PC-3 (cell line): ENCODE results near the gene MYO10. TPM values are rescaled to one million over a fixed set of nuclear protein-coding genes. Genes with fewer than 3 reads are reported as not detected.

Experiments
- ATAC-seq: fragments of 200-7000 bp; cut with Tn5 transposase; 2 replicates; pipeline ENCODE4 v1.9.1; 2020; ENCODE audit warnings: mild to moderate bottlenecking, moderate library complexity
- BruUV-seq: library from RNA; stranded (reverse); fragments of 400-500 nt; replicated peaks from 2 replicates; lab custom pipeline; 2021; lab: Mats Ljungman, UMichigan
- CTCF ChIA-PET: fragments of 300-600 bp; sonication (Branson Sonifier 250); formaldehyde crosslinking; loops from one replicate; lab custom pipeline; 2022; ENCODE audit warnings: antibody characterized with exemption; lab: Charles Lee
- POLR2A ChIA-PET: fragments of 300-600 bp; sonication (Branson Sonifier 250); formaldehyde crosslinking; loops from one replicate; lab custom pipeline; 2022; ENCODE audit warnings: antibody characterized with exemption; ENCODE audit not compliant: unreplicated experiment; lab: Charles Lee
- DNase-seq: peaks from one replicate; pipeline ENCODE4 v3.0.0-alpha.2; 2015
- H2AFZ ChIP-seq: fragments of 300-600 bp; sonication (generic); 2 replicates; pipeline ENCODE4 v1.6.0; 2016; ENCODE audit warnings: antibody characterized with exemption, low read length
- H3F3A ChIP-seq: fragments of 300-600 bp; sonication (generic); one replicate; pipeline ENCODE4 v1.6.0; 2017; ENCODE audit warnings: antibody characterized with exemption, low read length, control low read depth, mild to moderate bottlenecking; ENCODE audit not compliant: unreplicated experiment
- H3K27ac ChIP-seq: fragments of 300-600 bp; sonication (generic); 2 replicates; pipeline ENCODE4 v1.5.1; 2016; ENCODE audit warnings: mild to moderate bottlenecking, low read length
- H3K27me3 ChIP-seq: fragments of 300-600 bp; sonication (generic); 2 replicates; pipeline ENCODE4 v1.6.1; 2016; ENCODE audit warnings: low read length, mixed read lengths
- H3K36me3 ChIP-seq: fragments of 300-600 bp; sonication (generic); 2 replicates; pipeline ENCODE4 v1.6.1; 2016; ENCODE audit warnings: low read depth, mixed run types, low read length, mixed read lengths
- H3K4me1 ChIP-seq: fragments of 300-600 bp; sonication (generic); 2 replicates; pipeline ENCODE4 v1.5.1; 2016; ENCODE audit warnings: low read length; ENCODE audit not compliant: insufficient read depth
- H3K4me2 ChIP-seq: fragments of 300-600 bp; sonication (generic); 2 replicates; pipeline ENCODE4 v1.6.0; 2016; ENCODE audit warnings: low read length
- H3K4me3 ChIP-seq: fragments of 300-600 bp; sonication (generic); 2 replicates; pipeline ENCODE4 v1.5.1; 2016; ENCODE audit warnings: mild to moderate bottlenecking, low read length, mixed read lengths
- H3K79me2 ChIP-seq: fragments of 300-600 bp; sonication (generic); 2 replicates; pipeline ENCODE4 v1.6.1; 2017; ENCODE audit warnings: low read length, mixed read lengths
- H3K9ac ChIP-seq: fragments of 300-600 bp; sonication (generic); 2 replicates; pipeline ENCODE4 v1.6.0; 2016; ENCODE audit warnings: mild to moderate bottlenecking, low read length
- H3K9me2 ChIP-seq: fragments of 300-600 bp; sonication (generic); replicated peaks from 2 replicates; pipeline ENCODE4 v1.6.1; 2016; ENCODE audit warnings: mixed run types, low read length, mixed read lengths
- H3K9me3 ChIP-seq: fragments of 300-600 bp; sonication (generic); 2 replicates; pipeline ENCODE4 v1.6.1; 2016; ENCODE audit warnings: low read length, mixed read lengths
- H4K20me1 ChIP-seq: fragments of 300-600 bp; sonication (generic); 2 replicates; pipeline ENCODE4 v1.6.1; 2016; ENCODE audit warnings: low read length, mixed read lengths
- CTCF ChIP-seq: fragments of 300-600 bp; sonication (generic); conservative IDR thresholded peaks from 2 replicates; pipeline ENCODE4 v1.5.1; 2017; ENCODE audit warnings: antibody characterized with exemption, low read depth, mild to moderate bottlenecking, low read length
- EZH2 ChIP-seq: fragments of 300-600 bp; sonication (generic); IDR thresholded peaks from one replicate; pipeline ENCODE4 v1.6.1; 2017; ENCODE audit warnings: antibody characterized with exemption, mild to moderate bottlenecking, low read length; ENCODE audit not compliant: unreplicated experiment
- EZH2phosphoT487 ChIP-seq: fragments of 300-600 bp; sonication (generic); IDR thresholded peaks from 2 replicates; pipeline ENCODE4 v1.6.1; 2018; ENCODE audit warnings: mild to moderate bottlenecking, antibody characterized with exemption, low read length, borderline replicate concordance
- intact Hi-C: fragments of 100-400 bp; cut with micrococcal nuclease; formaldehyde crosslinking; loops from 2 replicates; pipeline ENCODE4 v1.9.0; 2023
- total RNA-seq: library from RNA; depleted of rRNA; stranded (reverse); fragments of >200 nt; gene quantifications from 2 replicates; pipeline ENCODE4 v1.2.3, GENCODE V29; 2014

The MYO10 gene
- total RNA-seq, 1 experiment from 2014 or later, result 52.3 TPM

DNA sequence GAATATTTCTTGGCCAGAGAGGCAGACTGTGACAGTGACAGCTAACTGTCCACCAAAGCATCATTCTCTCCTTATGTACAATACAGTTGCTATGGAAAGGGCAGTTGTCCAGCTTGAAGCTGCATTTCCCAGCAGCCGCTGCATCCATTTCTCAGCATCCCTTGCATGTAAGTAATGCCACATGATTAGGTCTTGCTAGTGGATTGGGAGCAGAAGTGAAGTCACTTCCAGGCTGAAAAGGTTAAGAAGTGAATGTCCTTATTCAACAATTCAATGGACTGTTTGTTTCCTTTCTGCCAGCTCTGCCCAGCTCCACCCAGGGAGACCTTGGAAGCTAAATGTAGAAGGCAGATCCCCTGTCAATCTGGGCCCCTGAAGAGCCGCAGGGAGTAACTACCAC, 293.2 kb downstream of the MYO10 start:
- H4K20me1 ChIP-seq, result no peaks in the 10 kb centered on the region
- ATAC-seq, result no peak
- H3K9me3 ChIP-seq, result no peaks in the 10 kb centered on the region
- no peak overlapping the region for H3K4me3 ChIP-seq
- CTCF ChIA-PET, result no interaction called here
- no peak overlapping the region for H3K4me2 ChIP-seq
- no TSS peak for BruUV-seq
- H2AFZ ChIP-seq, result no peak overlapping the region
- intact Hi-C loops, result no loop called here
- peaks cover 65% of the 10 kb centered on the region for H3K27me3 ChIP-seq
- H3K9me2 ChIP-seq, result no peaks in the 10 kb centered on the region
- H3K79me2 ChIP-seq, result no peaks in the 10 kb centered on the region
- no peak overlapping the region for H3K27ac ChIP-seq
- POLR2A ChIA-PET, result no interaction called here
- H3F3A ChIP-seq, result no peaks in the 10 kb centered on the region
- no peak for TF ChIP-seq EZH2phosphoT487
- TF ChIP-seq EZH2, result no peak
- no peak for TF ChIP-seq CTCF
- no peaks in the 10 kb centered on the region for H3K36me3 ChIP-seq
- no peaks in the 10 kb centered on the region for H3K4me1 ChIP-seq
- no peak for DNase-seq
- H3K9ac ChIP-seq, result no peak overlapping the region

DNA sequence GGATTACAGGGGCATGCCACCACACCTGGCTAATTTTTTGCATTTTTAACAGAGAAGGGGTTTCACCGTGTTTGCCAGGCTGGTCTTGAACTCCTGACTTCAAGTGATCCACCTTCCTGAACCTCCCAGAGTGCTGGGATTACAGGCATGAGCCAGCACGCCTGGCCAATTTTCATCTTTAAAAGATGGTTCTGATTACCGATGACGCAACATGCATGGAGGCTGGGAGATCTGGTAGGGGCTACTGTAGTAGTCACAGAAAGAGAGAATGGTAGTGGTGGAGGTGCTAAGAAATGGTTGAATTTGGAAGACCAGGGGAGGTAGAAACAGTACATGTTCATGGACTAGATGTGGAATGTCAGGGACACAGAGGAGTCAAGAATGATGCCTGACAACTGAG, 296.9 kb downstream of the MYO10 start:
- no peaks in the 10 kb centered on the region for H3F3A ChIP-seq
- H3K9ac ChIP-seq, result no peak overlapping the region
- H2AFZ ChIP-seq, result no peak overlapping the region
- BruUV-seq, result no TSS peak
- H4K20me1 ChIP-seq, result no peaks in the 10 kb centered on the region
- no peaks in the 10 kb centered on the region for H3K4me1 ChIP-seq
- H3K27me3 ChIP-seq, result peaks cover 66% of the 10 kb centered on the region
- intact Hi-C loops, result no loop called here
- no peaks in the 10 kb centered on the region for H3K9me3 ChIP-seq
- POLR2A ChIA-PET, result no interaction called here
- H3K4me2 ChIP-seq, result no peak overlapping the region
- no peak for TF ChIP-seq CTCF
- TF ChIP-seq EZH2phosphoT487, result no peak
- no peak for TF ChIP-seq EZH2
- CTCF ChIA-PET, result no interaction called here
- ATAC-seq (no peak), DNase-seq (no peak)
- H3K9me2 ChIP-seq, result no peaks in the 10 kb centered on the region
- no peak overlapping the region for H3K4me3 ChIP-seq
- no peak overlapping the region for H3K27ac ChIP-seq
- no peaks in the 10 kb centered on the region for H3K36me3 ChIP-seq
- H3K79me2 ChIP-seq, result no peaks in the 10 kb centered on the region

DNA sequence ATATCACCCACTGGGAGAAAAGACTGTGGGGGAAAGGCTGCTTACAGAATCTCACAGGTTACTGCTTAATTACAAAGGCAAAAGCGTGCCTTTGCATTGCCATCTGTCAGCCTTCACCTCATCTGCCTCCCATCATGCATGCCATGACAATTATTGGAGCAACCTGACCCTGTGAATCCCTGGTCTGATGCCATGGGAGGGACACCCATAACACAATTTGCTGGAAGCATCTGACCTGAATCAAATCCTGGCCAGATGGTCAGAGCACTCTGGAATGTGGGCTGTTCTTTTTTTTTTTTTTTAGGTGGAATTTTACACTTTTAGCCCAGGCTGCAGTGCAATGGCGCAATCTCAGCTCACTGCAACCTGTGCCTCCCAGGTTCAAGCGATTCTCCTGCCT, 307.7 kb downstream of the MYO10 start:
- TF ChIP-seq EZH2, result no peak
- TF ChIP-seq CTCF, result no peak
- no peak overlapping the region for H3K27ac ChIP-seq
- H3K4me1 ChIP-seq, result no peaks in the 10 kb centered on the region
- H3K9me3 ChIP-seq, result no peaks in the 10 kb centered on the region
- ChIA-PET CTCF (no interaction called here), POLR2A (no interaction called here)
- no TSS peak for BruUV-seq
- no peak overlapping the region for H3K9ac ChIP-seq
- H3F3A ChIP-seq, result no peaks in the 10 kb centered on the region
- peaks cover 55% of the 10 kb centered on the region for H3K27me3 ChIP-seq
- ATAC-seq (no peak), DNase-seq (no peak)
- no peak overlapping the region for H2AFZ ChIP-seq
- no peak overlapping the region for H3K4me2 ChIP-seq
- H4K20me1 ChIP-seq, result no peaks in the 10 kb centered on the region
- H3K9me2 ChIP-seq, result no peaks in the 10 kb centered on the region
- H3K4me3 ChIP-seq, result no peak overlapping the region
- no peaks in the 10 kb centered on the region for H3K36me3 ChIP-seq
- H3K79me2 ChIP-seq, result no peaks in the 10 kb centered on the region
- intact Hi-C loops, result no loop called here
